Epithelial cell of prostate (primary cell): Measurements from ENCODE around the gene CAPSL.
"Not testable (repeated sequence)": the region's sequence is repeated elsewhere in the genome, so short reads cannot be mapped to it uniquely, and the experiment has no call there.

Source experiments
- DNase-seq: peaks from one replicate; pipeline ENCODE4 v3.0.0-alpha.2; 2011; ENCODE audit warnings: low read depth, low spot score
- H3K27ac ChIP-seq: fragments of 450-650 bp; 2 replicates; pipeline ENCODE4 v1.5.1; 2017; ENCODE audit warnings: mild to moderate bottlenecking

CAPSL gene

DNA sequence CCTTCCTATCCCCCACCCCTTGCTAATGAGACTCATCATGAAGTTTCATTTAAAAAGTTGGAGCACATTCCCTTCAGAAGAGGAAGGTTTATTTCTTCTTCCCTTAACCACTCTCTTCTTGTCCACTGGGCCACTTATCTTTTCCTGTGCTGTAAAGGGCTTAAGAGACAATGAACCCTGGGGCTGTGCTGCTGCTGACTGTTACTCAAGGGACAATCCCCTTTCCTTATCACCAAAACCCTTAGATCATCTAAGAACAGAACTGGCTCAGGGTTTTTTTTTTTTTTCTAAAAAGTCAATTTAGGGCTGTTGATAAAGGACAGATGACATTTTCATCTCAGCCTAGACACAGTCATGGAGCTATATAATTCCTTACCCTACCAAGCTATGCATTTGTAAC lies 29.6 kb downstream of the CAPSL start:
- H3K27ac ChIP-seq: no peak overlapping the region
- no peak for DNase-seq

DNA sequence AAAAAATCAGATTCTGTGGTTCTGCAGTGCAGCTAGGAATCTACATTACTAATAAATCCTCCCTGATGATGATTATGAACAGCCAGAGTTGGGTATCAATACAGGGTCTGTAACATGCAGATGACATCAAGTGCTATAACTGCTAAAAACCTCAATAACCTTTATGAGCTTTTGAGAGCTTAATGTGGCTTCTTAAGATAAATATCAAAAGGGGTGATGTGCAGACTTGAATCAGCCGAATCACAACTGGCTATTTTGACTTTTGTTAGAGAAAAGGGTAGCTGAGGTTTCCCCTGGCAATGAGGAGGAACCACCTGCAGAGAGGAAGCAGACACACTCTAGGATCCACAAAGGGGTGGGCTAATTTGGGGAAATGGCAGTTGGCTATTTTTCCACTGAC lies 30.2 kb downstream of the CAPSL start:
- H3K27ac ChIP-seq: no peak overlapping the region
- DNase-seq: no peak

DNA sequence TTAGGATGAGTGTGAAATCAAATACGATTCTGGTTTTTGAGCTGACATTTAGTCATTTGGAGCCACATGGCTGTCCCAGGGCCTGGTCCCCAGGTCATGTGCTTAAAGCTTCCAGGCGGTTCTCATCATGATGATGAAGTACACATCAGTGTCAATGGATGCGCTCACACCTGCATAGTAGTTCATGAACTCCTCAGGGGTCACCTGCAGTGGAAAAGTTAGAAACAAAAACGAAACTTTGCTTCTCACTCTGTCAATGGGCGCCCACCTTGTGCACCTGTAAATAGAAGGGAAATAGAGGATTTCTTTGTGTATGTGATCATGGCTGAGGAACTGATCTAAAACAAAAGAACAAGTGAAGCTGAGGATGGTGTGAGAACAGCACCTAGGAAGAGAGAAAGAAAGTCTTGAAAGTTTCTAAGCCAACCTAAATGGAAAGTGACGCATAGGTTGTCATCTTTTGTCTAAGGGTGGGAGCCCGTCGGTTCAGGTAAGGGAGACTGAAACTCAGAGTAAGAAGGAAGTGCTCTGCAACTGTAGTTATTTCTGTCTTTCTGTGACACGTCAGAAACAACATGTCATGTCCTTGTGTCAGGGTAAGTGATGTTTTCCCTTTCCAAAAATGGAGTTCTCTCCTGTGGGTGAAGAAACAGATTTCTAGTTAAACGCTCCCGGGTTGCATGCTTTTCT lies 33.8 kb downstream of the CAPSL start:
- no peak for DNase-seq
- no peak overlapping the region for H3K27ac ChIP-seq

DNA sequence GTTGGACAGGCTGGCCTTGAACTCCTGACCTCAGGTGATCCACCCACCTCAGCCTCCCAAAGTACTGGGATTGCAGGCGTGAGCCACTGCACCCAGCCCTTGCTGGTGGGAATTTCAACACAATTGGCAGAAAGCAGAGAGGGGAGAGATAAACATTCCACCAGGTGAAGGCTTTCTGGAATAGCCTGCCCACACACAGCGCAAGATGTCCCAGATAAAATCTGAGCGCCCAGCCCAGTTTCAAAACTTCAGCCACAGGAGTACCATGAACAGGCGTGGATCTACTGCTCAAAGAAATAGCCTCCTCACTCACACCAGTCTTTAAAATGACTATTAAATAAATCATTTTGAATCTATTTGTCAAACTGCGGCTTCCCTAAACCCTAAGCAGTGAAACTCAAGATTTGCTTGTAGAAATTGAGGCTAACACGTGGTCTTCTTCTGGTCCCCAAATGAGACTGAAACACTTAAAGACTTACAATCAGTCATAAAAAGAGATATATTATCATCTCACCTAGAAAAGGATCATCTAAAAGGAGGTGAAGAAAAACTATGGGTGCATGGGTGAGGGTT lies 34.7 kb downstream of the CAPSL start:
- no peak overlapping the region for H3K27ac ChIP-seq
- no peak for DNase-seq

DNA sequence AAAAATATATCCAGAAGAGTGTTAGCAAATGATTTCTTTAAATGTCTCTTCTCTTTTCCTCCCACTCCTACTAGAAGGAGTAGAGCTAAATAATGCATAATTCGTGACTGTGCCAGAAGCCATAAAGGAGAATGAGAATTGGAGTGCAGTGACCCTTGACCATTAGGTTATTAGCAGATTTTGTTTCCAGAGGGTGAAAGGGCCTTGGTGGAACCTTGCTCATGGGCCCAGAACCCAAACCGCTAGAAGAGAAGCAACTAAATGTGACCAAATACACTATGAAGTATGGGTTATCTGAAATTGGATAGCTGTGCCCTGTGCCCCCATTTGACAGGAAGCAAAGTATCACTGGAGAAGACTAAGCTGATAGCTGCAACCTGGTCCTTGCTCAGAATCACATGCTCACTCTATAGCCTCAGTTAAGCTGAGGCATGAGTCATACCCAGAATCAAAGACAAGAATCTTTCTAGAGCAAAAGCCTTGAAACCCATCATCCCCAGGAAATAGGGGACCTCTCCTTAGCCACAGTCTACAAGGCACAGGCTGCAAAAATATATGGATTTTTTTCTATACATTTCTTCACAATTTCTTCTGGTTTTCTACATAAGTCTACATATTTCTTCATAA lies 36.3 kb downstream of the CAPSL start:
- no peak overlapping the region for H3K27ac ChIP-seq
- DNase-seq: no peak

DNA sequence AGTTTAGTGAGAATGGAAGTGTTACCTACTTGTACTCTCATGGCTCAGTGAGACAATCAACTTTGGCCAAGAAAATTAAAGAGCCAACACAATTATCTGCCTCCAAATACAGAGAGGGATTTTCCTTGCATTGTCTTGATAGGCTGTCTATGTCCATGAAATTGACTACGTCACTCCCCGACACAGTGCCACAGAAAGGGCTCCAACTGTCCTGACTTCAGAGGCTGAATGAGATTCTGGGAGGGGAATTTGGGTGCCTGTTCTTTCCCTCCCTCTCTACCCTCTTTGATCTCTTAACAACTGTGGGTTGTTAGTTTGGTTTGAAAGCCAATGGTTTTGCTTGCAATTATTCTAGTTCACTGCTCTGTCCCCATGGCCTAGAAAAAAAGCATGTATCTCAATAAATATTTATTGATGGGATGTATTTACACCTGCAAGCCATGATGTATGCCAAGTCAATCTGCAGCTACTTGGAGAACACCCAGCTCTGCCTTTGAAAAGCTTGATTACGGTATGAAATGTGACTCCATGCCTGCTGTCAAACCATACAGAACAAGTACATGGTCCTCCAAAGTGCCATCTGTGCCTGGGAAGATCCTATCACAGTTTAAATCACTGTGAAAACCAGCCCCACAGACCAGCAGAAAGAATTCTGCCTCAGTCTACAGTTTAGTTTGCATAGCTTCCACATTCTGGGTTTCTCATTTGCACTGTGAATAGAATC lies 37.3 kb downstream of the CAPSL start:
- H3K27ac ChIP-seq: no peak overlapping the region
- DNase-seq: no peak

DNA sequence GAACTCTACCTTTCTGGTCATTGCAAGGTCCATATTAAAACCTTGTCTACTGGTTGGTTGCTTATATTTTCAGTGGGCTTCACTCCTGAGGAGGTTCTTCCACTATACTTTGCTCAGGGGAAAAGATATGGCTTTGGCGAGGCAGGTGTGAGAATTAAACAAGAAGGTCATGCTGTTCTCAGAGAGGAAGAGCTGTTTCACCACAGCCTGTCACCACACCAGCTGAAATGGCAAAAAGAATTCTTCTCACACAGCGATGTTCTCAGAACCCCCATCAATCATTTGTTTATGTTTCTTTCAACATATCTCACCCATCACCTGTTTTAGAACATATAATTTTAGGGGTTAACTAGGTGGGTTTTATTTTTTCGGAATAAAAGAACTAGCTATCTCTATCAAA lies 38.6 kb downstream of the CAPSL start:
- H3K27ac ChIP-seq: no peak overlapping the region
- no peak for DNase-seq

DNA sequence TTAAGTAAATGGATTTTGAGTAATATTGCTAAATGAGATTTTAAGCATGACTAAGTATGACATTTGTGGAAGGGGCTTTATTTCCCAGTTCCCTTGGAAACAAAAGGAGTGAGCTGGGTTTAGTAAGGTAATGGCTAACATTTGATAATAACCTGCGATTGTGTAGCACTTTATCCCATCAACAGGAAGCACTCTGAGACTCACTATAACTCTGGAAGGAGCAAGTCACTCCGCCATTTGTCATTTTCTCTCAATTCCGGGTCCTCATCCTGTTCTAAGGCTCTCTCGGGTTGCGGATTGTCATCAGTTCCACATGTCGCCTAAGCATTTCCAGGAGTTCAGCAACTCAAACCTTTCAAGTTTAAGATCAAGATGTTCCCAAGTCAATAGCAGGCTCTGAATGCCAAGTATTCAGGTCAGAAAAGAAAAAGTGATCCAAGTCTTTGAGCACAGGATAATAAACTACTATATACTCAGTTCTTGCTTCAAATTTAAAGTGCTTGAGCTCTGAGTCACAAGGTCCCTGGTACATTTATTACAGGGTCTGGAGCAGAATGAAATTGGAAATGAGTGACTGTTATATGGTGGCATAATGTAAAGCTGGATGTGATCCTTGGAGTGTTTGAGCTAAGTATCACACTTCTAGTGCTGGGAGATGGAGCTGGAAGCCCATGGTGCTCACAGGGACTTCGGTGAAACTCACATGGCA lies 39.3 kb downstream of the CAPSL start:
- H3K27ac ChIP-seq: no peak overlapping the region
- DNase-seq: no peak

DNA sequence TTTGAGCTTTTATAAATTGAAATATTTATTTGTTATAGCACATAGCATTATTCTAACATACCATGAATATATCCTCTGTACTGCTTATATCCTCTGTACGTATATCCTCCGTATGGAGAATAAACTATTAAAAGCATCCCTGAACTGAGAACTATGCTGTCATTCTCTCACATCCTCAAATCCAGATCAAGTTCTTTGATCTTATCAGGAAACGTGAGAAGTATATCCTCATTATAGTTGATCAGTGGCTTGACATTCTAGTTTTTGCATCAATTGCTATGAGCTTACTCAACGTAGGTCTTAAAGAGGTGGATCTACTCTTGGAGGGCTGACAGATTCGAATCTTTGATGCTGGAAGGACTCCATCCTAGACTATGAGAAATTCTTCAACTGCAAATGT lies 44.3 kb downstream of the CAPSL start:
- DNase-seq: no peak

DNA sequence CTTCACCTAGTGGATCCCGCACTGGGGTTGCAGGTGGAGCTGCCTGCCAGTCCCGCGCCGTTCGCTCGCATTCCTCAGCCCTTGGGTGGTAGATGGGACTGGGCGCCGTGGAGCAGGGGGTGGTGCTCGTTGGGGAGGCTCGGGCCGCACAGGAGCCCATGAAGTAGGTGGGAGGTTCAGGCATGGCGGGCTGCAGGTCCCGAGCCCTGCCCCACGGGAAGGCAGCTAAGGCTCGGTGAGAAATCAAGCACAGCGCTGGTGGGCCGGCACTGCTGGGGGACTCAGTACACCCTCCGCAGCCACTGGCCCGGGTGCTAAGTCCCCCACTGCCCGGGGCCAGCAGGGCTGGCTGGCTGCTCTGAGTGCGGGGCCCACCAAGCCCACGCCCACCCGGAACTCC lies 45.6 kb downstream of the CAPSL start:
- DNase-seq, H3K27ac ChIP-seq: not testable (repeated sequence)

More for the DNA sequence above, 44.3 kb downstream of the CAPSL start:
- no peak overlapping the region for H3K27ac ChIP-seq

DNA sequence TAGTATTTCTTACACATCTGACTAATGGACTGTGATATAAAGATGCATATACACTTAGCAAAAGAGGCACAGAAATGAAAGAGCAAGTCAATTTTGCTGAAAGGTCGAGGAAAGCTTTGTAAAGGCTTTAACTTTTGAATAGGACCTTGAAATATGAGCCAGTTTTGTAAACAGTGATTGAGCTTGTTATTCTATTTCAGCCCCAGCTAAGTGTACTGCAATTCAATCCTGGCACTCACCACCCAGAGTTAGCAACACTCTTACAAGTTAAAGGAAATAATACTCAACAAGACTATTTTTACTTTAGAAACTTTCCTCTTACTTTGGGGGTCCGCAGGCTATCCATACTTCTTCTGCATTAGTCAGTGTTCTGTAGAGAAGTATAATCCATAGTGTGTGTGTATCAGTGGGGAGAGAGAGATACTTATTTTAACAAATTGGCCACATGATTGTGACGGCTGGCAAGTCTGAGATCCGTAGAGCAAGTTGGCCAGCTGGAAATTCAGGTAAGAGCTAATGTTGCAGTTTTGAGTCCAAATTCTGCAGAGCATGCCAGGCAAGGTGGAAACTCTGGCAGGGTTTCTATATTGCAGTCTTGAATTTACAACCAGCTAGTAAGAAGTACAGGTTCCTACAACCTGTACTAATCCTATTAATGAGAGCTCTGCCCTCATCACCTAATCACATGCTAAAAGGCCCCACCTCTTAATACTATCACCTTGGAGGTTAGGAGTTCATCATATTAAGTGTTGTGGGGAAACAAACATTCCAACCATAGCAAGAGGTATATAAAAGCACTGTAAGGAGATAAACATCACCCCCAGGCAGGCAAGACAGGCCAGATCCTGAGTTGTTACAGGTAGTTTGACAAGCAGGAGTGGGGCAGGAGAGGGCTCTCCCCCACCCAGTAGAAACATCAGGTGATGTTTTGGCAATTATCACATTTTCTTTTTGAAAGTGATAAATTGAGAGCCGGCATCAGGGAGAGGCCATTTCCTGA lies 48.1 kb downstream of the CAPSL start:
- no peak for DNase-seq
- H3K27ac ChIP-seq: no peak overlapping the region

DNA sequence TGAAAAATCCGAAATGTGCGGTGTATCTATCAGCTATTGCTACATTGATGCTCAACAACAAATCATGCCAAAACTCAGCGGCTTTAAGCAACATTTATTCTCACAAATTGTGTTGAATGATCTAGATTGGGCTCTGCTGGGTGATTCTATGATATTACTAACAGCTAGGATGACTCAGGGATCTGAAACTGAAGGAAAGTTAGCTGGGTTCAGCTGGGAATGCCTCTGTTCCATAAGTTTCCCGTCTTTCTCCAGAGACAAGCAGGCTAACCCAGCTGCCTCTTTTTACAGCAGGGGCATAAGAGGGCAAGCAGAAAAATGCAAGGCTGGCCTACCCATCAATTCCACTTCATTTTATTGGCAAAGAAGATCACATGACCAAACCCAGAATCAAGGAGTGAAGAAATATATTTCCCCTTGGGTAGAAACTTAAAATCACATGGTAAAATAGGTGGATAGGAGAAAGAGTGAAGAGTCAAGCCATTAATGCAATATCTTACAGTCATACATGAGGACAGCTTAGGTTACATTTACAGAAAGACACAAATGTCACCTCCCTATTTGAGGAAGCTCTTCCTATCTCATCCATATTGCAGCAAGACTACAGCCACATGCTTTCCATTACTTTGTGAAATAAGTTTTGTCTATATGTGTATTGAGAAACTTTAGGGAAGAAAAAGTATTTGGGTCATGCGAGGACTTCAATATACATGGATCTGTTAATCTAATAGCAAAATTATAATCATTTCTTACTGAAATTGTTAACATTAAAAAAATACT lies 50.9 kb downstream of the CAPSL start:
- DNase-seq: no peak
- no peak overlapping the region for H3K27ac ChIP-seq

DNA sequence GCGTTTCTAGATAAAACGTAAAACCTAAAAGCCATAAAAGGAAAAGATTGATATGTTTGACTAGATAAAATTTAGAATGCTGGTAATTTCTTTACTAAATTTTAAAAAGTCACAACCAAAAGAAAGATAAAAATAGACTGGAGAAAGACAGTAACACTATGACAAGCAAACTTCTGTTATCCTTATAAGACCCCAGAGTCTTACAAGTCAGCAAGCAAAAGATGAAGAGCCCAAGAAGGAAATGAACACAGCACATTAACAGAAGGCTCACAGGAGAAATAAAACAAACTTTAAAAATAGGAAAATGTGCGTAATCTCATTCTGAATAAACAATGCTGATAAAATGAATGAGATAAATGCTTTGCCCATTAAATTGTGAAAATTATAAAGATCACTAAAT lies 52.0 kb downstream of the CAPSL start:
- no peak for DNase-seq
- H3K27ac ChIP-seq: no peak overlapping the region

DNA sequence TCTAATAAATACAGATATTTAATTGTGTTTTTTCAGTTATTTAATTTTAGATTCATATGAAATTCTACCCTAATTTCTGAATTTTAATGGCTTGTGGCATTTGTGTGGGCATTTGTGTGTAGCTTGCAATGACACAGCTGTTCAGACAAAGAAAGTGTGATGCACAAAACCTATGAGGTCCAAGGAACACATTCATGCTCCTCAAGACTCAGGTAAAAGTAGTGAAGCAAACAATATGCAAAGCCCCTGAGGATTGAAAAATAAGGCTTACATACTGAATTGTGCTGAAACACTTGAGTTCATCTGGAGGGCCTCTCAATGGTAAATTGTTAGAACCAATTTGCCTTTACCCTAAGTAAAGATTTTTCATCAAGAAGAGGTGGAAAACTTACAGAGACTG lies 53.6 kb downstream of the CAPSL start:
- no peak for DNase-seq
- peak overlapping the region; percentile 46 for H3K27ac ChIP-seq

DNA sequence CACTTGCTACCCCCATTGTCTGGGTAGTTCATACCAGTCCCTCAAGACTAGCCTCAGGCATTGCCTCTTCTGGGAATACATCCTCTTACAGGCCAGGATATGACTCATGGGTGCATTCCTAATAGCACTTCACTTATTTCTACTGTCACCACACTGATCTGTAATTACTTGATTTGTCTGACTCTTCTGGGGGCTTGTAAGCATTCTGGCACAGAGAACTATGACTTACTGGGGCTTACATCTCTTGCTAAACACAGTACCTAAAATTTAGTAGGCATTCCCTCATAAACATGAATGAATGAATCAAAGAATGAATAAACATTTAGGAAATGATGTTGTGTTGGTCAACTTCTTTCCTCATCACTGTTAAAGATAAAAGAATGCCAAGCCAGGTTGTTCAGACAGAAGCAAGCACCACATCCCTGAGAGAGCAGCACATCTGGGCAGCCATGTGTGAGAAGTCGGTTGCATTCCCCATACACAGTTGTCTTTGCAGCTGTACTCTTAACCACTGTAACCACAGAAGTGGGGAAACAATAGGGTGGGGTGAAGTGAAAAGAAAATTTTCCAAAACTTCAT lies 54.1 kb downstream of the CAPSL start:
- peak overlapping the region; percentile 46 for H3K27ac ChIP-seq

DNA sequence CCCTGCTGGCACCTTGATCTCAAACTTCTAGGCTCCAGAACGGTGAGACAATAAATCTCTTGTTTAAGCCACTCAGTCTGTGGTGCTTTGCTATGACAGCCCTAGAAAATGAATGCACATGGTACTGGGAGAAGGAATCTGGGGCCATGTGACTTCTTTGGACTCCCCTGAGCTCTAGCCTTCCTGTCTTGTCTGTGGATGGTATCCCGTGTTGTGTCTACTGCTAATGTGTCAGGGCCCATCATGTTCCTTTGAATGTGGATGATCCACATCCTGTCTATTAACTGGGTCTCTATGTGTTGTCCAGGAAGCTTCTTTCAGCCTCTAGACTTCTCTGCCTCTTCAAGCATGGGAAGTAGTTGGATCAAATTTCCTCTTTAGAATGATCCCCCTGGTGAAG lies 56.7 kb downstream of the CAPSL start:
- no peak for DNase-seq
- H3K27ac ChIP-seq: no peak overlapping the region

More for the DNA sequence above, 54.1 kb downstream of the CAPSL start:
- DNase-seq: peak; percentile 60

DNA sequence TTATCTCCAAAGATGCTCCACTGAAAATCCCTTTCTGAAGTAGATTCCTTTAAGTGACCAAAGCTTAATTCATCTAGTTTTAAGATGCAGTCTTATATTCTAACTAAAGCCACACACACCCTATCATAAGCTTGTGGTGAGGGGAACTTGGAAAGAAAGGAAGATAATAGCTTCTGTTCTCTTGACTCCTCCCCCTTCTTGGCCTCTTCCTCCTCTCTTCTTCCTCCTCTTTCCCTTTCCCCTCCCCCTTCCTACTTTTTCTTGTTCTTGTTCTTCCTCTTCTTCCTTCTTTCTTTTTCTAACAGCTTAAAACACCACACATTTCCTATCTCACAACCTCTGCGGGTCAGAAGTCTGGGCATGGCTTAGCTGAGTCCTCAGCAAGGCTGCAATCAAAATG lies 58.3 kb downstream of the CAPSL start:
- no peak for DNase-seq
- no peak overlapping the region for H3K27ac ChIP-seq

DNA sequence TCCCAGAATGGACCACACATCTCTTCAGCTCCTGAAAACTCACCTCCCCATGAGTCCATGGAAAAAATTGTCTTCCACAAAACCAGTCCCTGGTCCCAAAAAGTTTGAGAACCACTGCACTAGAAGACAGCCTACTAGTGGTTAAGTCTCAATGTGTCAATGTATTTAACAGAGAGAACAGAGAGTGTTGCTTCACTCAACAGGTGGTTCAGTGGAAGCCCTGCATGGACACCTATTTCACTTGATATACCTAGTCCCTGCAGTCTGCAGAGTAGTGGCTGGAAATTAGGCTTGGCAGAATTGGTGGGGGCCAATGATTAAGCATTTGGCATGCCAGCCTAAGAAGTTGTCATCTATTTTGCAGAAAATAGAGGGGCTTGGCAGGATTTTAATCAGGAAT lies 58.8 kb downstream of the CAPSL start:
- H3K27ac ChIP-seq: no peak overlapping the region
- DNase-seq: no peak
